GM19043 (cell line): ENCODE measurements around the gene VPS13D.
"Not testable (repeated sequence)": the region's sequence is repeated elsewhere in the genome, so short reads cannot be mapped to it uniquely, and the experiment has no call there.

Experiments
- ATAC-seq: cut with Tn5 transposase; IDR thresholded peaks from one replicate; pipeline ENCODE4 v1.9.1; 2021; ENCODE audit warnings: low read depth; ENCODE audit not compliant: unreplicated experiment

The VPS13D gene

DNA sequence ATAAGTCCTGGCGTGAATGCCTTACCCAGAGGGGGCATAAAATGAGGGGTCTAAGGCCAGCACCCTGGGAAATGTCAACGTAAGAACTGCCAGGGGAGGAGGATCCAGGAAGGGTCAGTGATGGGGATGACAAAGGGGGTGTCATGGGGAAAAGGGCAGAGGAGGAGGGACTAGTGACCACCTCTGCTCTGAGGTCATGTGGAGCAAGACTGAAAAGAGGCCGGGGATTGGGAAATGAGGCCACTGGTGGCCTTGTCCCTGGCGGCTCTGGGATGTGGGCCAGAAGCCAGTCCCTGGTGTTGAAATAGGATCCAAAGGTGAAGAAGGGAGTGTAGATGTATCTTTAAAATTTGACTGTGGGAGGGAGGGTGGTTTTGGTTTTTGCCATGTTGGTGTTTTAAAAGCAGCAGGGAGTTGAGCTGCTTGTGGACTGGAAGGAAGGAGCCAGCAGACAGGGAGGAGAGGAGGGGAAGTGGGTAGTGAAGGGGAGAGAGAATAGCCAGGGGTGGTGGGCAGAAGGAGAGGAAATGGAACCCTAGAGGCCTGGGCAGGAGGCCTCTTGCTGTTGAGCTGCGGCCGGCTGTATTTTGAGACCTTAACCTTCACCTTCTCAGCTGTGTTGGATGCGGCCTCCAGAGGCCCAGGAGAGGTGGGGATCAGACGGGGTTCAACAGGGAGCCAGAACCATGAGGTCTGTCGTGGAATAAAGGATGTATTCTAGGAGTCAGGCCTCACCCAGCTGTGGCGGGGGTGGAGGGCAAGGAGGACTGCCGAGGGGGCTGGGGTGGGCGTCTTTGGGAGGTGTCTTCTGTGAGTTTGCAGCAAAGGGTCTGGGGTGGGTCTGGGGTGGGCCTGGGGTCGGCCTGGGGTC lies 295.7 kb downstream of the VPS13D start:
- no peak for ATAC-seq

DNA sequence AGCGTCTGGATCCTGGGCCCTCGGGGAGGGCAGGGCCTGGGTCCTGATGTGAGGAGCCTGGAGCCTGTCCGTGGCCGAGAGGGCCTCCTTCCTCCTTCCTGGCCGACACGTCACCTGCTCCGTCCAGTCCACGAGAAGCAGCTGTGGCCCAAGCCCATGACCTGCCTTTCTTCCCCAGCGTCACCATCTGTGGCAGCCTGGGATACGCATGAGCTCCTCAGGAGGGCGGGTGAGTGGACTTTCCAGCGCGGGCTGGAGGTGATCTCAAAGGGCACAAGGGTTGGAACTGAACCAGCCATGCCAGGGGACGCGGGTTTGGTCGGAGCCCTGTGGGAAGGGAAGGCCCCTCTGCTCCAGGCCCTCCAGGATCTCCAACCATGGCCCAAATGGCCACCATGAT lies 297.7 kb downstream of the VPS13D start:
- no peak for ATAC-seq

DNA sequence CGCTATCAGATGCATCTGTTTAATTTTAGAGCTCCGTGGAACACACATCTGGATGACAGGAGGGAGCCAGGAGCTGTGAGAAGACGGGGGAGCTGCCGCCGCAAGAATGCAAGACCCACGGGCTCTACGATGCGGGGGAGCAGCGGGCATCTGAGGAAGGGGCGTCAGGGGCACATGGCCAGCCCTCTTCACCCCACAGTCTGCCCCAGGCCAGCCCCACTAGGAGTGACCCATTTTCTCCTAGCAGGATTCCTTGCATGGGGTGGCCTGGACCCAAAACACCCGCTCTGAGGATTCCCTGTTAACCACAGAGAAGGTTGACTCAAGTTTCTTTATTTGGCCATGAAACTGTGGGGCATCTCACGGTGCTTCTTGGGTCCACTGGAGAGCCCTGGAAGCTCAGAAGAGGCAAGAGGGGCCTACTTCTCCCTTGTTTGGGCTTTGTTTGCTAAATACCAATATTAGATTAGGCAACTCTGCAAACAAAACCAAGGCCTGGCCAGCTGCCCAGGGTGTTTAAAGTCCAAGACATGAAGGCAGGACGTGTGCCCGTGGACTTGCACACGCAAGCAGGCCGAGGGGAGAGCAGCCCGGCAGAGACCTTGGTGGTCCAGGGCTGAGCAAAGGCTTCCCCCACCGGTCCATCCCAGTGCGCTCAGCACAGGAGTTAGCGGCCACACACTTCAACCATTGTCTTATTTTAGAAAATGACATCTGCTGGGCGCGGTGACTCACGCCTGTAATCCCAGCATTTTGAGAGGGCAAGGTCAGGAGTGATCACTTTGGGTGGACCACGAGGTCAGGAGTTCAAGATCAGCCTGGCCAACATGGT lies 298.4 kb downstream of the VPS13D start:
- ATAC-seq, result no peak

DNA sequence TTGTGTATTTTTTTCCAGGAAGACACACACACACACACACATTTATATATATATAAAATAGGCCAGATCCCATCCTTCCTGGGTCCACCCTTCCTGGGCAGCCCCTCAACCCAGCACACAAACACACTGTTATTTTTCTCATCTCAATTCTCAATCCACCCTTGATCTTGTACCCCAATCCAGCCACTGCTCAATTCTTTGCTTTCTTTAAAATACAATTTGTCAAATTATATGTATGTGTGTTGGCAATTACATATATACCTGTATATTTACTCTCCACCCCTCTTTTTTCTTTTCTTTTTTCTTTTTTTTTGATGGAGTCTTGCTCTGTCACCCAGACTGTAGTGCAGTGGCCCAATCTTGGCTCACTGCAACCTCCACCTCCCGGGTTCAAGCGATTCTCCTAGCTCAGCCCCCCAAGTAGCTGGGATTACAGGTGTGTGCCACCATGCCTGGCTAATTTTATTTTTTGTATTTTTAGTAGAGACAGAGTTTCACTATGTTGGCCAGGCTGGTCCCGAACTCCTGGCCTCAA lies 299.9 kb downstream of the VPS13D start:
- ATAC-seq, result no peak

DNA sequence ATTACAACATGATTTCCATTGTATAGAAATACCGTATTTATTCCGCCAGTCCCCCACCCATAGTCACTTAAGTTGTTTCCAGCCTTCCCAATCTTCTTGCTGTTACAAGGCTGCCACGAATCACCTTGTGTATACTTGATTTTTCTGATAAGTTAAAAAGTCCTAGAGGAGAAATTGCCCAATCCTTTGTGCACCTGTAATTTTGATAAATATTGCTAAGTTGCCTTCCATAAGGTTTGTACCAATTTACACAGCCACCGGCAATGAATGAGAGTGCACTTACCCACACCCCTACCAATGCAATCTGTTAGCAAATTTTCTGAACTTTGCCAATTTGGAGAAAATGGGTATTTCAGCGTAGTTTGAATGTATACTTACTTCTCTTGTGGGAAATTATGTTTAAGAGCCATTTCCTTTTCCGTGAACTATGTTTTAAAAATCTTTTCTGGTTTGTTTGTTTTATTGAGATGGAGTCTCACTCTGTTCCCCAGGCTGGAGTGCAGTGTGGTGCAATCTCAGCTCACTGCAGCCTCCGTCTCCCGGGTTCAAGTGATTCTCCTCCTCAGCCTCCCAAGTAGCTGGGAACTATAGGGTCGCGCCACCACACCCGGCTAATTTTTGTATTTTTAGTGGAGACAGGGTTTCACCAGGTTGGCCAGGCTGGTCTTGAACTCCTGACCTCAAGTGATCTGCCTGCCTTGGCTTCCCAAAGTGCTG lies 300.8 kb downstream of the VPS13D start:
- no peak for ATAC-seq

DNA sequence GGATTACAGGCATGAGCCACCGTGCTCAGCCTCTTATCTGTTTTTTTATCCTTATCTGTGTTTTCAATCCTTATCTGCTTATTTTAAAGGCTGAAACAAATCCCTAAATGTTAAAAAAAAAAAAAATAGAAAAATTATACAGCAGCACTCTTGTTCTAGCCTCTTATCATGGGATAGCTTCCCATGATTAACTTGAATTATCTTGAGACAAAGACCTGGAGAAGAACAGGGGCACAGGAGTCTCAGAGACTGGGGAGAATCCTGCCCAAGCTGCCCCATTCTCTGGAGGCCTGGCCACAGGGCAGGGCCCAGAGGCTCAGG lies 301.3 kb downstream of the VPS13D start:
- no peak for ATAC-seq

DNA sequence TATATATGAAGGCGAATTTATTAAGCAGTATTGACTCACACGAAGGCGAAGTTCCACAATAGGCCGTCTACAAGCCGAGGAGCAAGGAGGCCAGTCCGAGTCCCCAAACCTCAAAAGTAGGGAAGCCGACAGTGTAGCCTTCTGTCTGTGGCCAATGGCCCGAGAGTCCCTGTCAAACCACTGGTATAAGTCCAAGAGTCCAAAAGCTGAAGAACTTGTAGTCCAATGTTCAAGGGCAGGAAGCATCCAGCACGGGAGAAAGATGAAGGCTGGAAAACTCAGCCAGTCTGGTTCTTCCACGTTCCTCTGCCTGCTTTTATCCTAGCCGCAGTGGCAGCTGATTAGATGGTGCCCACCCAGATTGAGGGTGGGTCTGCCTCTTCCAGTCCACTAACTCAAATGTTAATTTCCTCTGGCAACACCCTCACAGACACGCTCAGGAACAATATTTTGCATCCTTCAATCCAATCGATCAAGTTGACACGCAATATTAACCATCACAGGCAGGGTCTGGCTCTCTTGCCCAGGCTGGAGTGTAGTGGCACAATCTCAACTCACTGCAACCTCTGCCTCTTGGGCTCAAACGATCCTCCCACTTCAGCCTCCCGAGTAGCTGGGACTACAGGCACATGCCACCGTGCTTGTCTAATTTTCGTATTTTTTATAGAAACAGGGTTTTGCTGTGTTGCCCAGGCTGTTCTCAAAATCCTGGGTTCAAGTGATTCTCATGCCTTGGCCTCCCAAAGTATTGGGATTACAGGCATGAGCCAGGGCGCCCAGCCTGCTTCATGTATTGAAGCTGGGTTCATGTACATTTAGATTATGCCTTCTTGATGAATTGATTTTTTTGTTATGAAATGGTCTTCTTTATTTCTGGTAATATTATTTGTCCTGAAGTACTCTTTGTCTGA lies 302.8 kb downstream of the VPS13D start:
- no peak for ATAC-seq

DNA sequence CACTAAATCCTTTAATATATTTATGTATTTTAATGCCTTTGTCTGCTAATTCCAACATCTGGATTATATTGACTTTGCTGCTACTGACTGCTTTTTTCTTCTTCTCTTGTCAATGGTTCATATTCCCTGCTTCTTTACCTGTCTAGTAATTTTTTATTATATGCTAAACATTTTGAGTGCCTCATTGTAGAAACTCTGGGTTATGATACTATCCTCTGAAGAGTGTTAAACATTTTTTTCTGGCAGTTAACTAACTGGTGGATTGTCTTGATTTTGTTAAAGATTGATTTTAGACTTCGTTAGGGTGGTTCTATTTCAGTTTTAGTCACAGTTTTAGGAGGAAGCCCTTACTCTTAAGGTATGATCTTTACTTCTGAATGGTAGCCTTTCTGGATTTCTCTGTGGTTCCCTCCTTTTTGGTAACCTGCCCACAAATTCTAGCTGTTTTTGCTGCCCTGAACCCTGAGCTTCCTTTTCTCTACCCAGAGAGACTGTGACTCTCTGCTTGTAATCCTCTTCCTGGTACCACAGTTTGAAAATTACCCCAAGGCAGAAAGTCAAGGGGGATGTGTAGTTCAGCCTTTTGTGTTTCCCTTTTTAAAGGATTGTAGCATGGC lies 306.3 kb downstream of the VPS13D start:
- ATAC-seq, result no peak

DNA sequence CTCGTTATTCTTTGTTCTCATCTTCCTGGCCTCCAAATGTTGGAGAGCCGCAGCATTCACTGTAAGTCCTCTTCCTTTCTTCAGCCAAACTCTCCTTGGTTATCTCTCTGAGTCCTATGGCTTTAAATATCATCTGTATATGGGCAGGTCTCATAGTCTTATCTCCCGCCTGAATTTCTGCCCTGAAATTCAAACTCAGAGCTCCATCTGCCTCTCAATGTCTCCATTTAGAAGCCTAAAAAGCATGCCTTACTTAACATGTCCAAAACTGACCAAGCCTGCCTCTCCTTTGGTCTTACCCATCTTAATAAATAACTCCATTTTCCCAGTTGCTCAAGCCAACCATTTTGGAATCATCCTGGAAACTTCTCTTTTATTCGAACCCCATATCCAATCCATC lies 307.5 kb downstream of the VPS13D start:
- no peak for ATAC-seq

DNA sequence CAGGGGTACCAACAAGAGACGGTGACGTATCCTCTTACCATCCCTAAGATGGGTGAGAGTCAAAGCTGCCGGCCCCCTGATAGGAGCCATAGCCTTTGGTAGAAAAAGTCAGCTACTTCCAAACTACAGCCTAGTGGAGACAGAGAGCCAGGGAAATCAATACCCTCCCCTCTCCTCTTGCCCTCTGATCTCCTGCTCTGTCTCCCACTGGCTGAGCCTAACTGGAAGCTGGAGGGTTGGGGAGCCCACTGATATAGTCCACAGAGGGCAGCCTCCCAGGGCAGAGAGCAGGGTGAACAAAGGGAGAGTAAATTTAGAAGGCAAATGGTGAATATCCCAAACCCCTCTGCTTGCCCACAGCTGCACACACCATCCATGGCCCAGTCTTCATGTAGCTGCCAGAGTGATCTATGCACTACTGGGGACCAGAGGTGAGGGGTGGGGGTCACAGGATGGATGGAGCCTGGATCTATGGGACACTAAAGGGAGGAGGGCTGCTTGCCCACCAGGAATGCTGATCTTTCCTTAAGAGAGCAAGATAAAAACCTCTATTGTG lies 308.2 kb downstream of the VPS13D start:
- ATAC-seq, result no peak

DNA sequence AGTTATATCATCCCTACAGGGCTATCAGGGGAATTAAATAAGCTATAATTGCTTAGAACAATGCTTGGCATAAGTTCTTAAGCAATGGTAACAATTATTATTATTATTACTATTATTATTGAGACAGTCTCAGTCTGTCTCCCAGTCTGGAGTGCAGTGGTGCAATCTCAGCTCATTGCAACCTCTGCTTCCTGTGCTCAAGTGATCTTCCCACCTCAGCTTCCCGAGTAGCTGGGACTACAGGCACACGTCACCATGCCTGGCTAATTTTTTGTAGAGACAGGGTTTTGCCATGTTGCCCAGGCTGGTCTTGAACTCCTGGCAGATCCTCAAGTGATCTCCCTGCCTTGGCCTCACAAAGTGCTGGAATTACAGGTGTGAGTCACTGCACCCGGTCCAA lies 308.7 kb downstream of the VPS13D start:
- not testable (repeated sequence) for ATAC-seq

DNA sequence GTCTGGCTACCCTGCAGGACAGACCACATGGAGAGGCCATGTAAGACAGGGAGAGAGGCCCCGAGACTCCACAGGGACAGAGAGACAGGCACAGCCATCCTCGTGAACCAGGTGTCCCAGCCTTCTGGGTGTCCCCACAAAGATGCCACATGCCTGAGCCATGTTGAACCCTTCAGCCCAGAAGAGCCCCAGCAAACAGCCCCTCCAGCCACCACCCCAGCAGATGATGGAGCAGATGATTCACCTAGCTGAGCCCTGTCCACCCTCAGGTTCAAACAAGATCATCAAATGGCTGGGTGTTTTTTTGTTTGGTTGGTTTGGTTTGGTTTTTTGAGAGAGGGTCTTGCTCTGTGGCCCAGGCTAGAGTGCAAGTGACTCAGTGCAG lies 309.5 kb downstream of the VPS13D start:
- ATAC-seq, result no peak

DNA sequence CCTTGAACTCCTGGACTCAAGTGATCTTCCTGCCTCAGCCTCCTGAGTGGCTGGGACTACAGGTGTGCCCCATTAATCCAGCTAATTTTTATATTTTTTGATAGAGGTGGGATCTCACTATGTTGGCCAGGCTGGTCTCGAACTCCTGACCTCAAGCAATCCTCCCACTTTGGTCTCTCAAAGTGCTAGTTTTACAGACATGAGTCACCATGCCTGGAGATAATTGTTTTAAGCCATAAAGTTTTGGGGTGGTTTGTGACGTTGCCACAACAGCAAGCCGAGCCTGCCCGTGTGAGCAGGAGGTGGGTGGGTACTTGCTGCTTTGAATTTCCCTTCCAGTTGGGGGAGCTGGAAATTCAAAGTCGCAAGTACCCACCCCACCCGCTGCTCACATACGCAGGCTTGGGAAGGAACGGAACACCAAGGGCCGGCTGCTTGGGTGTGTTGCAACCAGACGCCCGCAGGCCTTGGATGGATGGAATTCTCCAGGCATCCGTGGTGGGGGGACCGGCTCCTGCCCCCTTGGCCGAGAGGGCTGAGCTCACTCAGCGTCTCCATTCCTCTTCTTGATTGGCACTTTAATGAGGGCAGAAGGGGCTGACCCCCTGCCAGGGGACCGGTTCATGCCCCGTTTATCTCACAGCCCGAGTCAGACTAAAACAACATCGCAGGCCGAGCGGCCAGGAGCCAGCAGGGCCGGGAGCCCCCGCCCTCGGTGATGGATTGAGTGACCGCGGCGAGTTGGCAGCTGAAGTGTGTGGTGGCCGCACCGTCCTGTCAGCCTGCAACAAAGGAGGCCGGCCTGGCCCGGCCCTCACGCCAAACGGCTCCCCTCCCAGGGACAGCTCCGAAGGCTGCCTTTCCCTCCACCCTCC lies 310.1 kb downstream of the VPS13D start:
- ATAC-seq, result no peak

DNA sequence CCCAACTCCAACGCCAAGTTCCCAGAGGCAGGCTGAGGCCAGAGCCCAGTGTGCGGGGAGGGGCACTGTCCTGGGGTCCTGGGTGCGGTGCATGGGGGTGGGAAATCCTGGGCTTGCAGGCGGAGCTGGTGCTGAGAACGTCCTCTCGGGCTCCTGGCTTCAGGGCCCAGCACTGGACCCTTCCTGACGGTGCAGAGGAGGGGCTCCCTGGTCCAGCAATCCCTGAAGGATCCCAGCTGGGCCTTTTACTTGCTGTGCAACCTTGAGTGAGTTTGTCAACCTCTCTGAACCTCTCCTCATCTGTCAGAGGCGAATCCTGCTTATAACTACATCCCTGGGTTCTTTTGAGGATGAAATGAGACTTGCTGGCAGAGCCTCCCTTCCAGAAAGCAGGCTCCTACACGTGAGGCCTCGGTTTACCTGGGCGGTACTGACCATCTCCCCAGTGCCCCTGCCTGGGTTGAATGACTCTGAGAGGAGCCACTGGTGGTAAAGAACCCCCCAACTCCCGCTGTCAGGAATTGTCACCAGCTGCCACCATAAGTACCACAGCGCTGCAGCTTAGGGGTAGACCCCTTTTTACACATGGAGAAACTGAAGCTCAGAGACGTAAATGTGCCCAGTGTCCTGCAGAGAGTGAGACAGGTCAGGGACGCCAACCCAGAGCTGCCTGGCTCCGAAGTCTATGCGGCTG lies 310.9 kb downstream of the VPS13D start:
- no peak for ATAC-seq

DNA sequence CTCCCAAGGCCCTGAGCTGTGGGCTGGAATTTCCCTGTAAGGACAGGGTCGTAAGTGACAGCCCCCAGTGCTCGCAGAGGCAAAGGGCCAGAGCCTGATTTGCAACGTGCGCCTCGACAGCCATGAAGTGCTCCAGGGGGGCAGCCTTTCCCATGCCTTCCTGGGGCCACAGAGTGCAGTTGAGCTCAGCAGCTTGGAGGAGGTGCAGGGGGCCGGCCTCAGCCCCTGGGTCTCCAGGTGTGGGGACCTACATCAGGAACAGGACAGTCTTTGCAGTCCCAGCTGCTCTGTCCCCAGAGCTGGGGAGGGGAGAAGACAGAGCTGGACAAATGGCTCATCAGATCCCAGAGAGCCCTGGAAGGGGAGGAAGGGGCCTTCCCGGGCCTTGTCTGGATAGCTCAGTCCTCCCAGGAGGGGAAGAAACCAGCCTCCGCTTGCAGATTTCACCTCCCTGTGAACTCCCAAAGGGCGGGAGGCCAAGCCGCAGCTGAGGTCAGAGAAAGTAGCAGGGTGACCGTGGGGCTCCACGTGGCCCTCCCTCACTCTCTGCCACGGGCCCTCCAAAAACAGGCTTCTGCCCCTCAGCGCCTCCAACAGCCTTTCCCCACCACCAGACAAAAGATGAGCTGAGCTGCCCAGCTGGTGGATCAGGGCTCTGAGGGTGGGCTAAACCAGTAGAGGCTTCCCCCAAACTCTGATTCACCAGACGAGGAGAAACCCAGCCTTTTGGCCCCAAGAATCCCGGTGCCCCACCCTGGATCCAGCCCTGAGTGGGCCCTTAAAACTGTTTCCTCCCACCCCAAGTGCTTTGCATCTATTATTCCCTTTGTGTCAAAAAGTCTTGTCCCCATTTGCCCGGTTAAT lies 311.7 kb downstream of the VPS13D start:
- no peak for ATAC-seq

DNA sequence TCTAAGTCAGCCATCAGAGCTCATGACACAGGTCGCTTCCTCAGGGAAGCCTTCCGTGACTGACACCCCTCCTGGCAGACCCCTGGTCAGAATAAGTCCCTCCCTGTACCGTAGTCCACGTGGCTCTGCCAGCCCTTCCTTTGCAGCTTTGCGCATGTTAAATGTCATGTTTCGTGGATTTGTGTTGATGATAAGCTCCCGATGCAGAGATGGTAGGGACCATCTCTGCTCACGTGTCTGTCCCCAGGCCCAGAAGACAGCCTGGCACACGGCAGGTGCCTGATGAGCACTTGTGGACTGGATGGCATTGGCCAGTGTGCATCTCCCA lies 312.3 kb downstream of the VPS13D start:
- ATAC-seq, result no peak
